ENCODE data around the gene ALPK3.

ALPK3 gene

GRCh38 chr15:84889313-84889990, 72.3 kb downstream of the ALPK3 start:
- no peak for TF ChIP-seq CTCF (conservative IDR thresholded peaks at IDR 0.05)

GRCh38 chr15:84889991-84890669, 73.0 kb downstream of the ALPK3 start:
- no peak for TF ChIP-seq ZFX (IDR thresholded peaks at IDR 0.05)
- no peak for TF ChIP-seq CTCF (conservative IDR thresholded peaks at IDR 0.05)
- no peak overlapping the region for H3K27ac ChIP-seq

More at GRCh38 chr15:84889313-84889990, 72.3 kb downstream of the ALPK3 start:
- no peak overlapping the region for H3K27ac ChIP-seq

DNA sequence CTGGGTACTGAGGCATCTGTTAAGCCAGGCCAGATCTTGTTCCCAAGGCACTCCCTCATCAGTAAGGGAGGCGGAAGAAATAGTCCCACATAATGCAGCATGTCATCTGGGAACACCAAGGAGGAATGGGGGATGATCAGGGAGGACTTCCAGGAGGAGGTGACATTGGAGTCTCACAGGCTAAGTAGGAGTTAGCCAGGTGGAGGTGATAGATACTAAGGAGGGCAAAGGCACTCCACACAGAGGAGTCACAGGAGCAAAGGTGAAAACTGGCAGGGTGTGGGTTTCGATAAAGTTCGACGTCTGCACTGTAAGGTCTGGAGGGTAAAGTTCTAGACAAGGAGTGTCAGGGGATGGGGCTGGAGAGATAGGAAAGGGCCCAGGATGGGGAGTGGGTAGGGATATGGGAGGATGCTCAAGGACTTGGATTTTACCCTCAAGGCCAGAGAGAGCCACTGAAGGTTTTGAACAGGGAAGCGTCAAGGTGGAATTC, 73.6 kb downstream of the ALPK3 start:
- H3K27ac ChIP-seq, result no peak overlapping the region
- TF ChIP-seq CTCF (conservative IDR thresholded peaks at IDR 0.05) (no peak), ZFX (IDR thresholded peaks at IDR 0.05) (no peak)

GRCh38 chr15:84891339-84891738, 74.2 kb downstream of the ALPK3 start:
- no peak overlapping the region for H3K27ac ChIP-seq
- TF ChIP-seq ZFX (IDR thresholded peaks at IDR 0.05), result no peak

- no peak overlapping the region for H3K27ac ChIP-seq
- no peak for TF ChIP-seq ZFX (IDR thresholded peaks at IDR 0.05)
- no peak for TF ChIP-seq CTCF (conservative IDR thresholded peaks at IDR 0.05)
Measured at GRCh38 chr15:84892786-84893307, 75.7 kb downstream of the ALPK3 start.

GRCh38 chr15:84893607-84894006, 76.5 kb downstream of the ALPK3 start:
- H3K27ac ChIP-seq, result no peak overlapping the region
- TF ChIP-seq ZFX (IDR thresholded peaks at IDR 0.05) (no peak), CTCF (conservative IDR thresholded peaks at IDR 0.05) (no peak)

GRCh38 chr15:84894736-84895425, 77.7 kb downstream of the ALPK3 start:
- no peak overlapping the region for H3K27ac ChIP-seq
- TF ChIP-seq CTCF (conservative IDR thresholded peaks at IDR 0.05) (no peak), ZFX (IDR thresholded peaks at IDR 0.05) (no peak)

All from C4-2B (cell line).